Fibroblast of skin of back (primary cell): ENCODE data around the gene MPC1L. TPM values are rescaled to one million over a fixed set of nuclear protein-coding genes. Genes with fewer than 3 reads are reported as not detected.
"Not testable (repeated sequence)": the region's sequence is repeated elsewhere in the genome, so short reads cannot be mapped to it uniquely, and the experiment has no call there.

Source experiments
- DNase-seq: peaks from one replicate; pipeline ENCODE4 v3.0.0-alpha.2; 2013
- polyA plus RNA-seq, 2 experiments: library from polyadenylated mRNA; unstranded; fragments of 120-200 nt; gene quantifications; one replicate each; pipeline ENCODE4 v1.2.1, GENCODE V29; 2013; ENCODE audit not compliant: insufficient read length in 2 of 2

The MPC1L gene
- not detected for polyA plus RNA-seq (2013, experiment 1 of 2; ENCODE audit: insufficient read length)
- polyA plus RNA-seq (2013, experiment 2 of 2; ENCODE audit: insufficient read length) = not detected

GRCh38 chrX:40623139-40623536 is at the start of gene MPC1L:
Gene MPC1L, plus strand, starts transcription at chrX:40623428. Its CDS starts 138 bp downstream, at chrX:40623566.
- DNase-seq = no peak

- DNase-seq = peak; percentile 0
These were observed 49.5 kb upstream of the MPC1L start for GRCh38 chrX:40573763-40574162.

GRCh38 chrX:40575411-40575810 is 47.8 kb upstream of the MPC1L start:
- peak; percentile 32 for DNase-seq

GRCh38 chrX:40576291-40576690 is 46.9 kb upstream of the MPC1L start:
- no peak for DNase-seq

GRCh38 chrX:40578039-40578695 is 45.1 kb upstream of the MPC1L start:
- no peak for DNase-seq

- DNase-seq = no peak
These were observed 44.1 kb upstream of the MPC1L start for GRCh38 chrX:40579141-40579540.

- no peak for DNase-seq
These were observed 43.2 kb upstream of the MPC1L start for GRCh38 chrX:40579900-40580536.

GRCh38 chrX:40580537-40581335 is 42.5 kb upstream of the MPC1L start, which contains the start of gene ATP6AP2:
Gene ATP6AP2, plus strand, starts transcription at chrX:40580970. Its CDS starts 96 bp downstream, at chrX:40581066.
- peak; percentile 94 for DNase-seq

GRCh38 chrX:40581336-40581920 is 41.8 kb upstream of the MPC1L start:
- DNase-seq = peak; percentile 12

GRCh38 chrX:40582178-40582577 is 41.0 kb upstream of the MPC1L start:
- not testable (repeated sequence) for DNase-seq

- no peak for DNase-seq
These were observed 40.4 kb upstream of the MPC1L start for GRCh38 chrX:40582811-40583210.

GRCh38 chrX:40587623-40588022 is 35.6 kb upstream of the MPC1L start:
- not testable (repeated sequence) for DNase-seq

- not testable (repeated sequence) for DNase-seq
These were observed 33.5 kb upstream of the MPC1L start for GRCh38 chrX:40589616-40590321.

GRCh38 chrX:40603446-40603845 is 19.8 kb upstream of the MPC1L start:
- no peak for DNase-seq

GRCh38 chrX:40607381-40607780 is 15.8 kb upstream of the MPC1L start:
- DNase-seq = no peak

GRCh38 chrX:40612511-40612910 is 10.7 kb upstream of the MPC1L start:
- DNase-seq = no peak

GRCh38 chrX:40615976-40616375 is 7.3 kb upstream of the MPC1L start:
- DNase-seq = no peak

GRCh38 chrX:40617566-40617965 is 5.7 kb upstream of the MPC1L start:
- no peak for DNase-seq

GRCh38 chrX:40622479-40623138 is 619 bp upstream of the MPC1L start:
- DNase-seq = no peak

- no peak for DNase-seq
These were observed 437 bp downstream of the MPC1L start for GRCh38 chrX:40623665-40624064.

GRCh38 chrX:40625294-40625693 is 2.1 kb downstream of the MPC1L start:
- DNase-seq = no peak

- DNase-seq = no peak
These were observed 5.3 kb downstream of the MPC1L start for GRCh38 chrX:40628506-40628905.
